HG03342 (cell line): ENCODE measurements around the gene RHOA.
A peak's percentile ranks its signal among the peaks of the same experiment; 100 is the strongest.
"Not testable (repeated sequence)": the region's sequence is repeated elsewhere in the genome, so short reads cannot be mapped to it uniquely, and the experiment has no call there.

Experiments
- ATAC-seq: cut with Tn5 transposase; IDR thresholded peaks from one replicate; pipeline ENCODE4 v1.9.1; 2021; ENCODE audit warnings: mild to moderate bottlenecking, moderate library complexity; ENCODE audit not compliant: unreplicated experiment

Gene RHOA

GRCh38 chr3:49371946-49372345 lies 39.8 kb downstream of the RHOA start:
- no peak for ATAC-seq

GRCh38 chr3:49370585-49371290 lies 41.0 kb downstream of the RHOA start:
- ATAC-seq = no peak

- no peak for ATAC-seq
Measured at GRCh38 chr3:49362561-49362960, 49.2 kb downstream of the RHOA start.

GRCh38 chr3:49359623-49360022 lies 52.2 kb downstream of the RHOA start:
- ATAC-seq = no peak

GRCh38 chr3:49358884-49359225 lies 52.9 kb downstream of the RHOA start:
- ATAC-seq = no peak

- ATAC-seq = peak; percentile 71
Measured at GRCh38 chr3:49358217-49358883, 53.4 kb downstream of the RHOA start, which contains the start of gene GPX1. GPX1 (minus strand) TSS chr3:49358353; CDS start chr3:49358278, 75 bp downstream.

GRCh38 chr3:49357443-49358216 lies 54.1 kb downstream of the RHOA start:
- peak; percentile 23 for ATAC-seq

- ATAC-seq = not testable (repeated sequence)
Measured at GRCh38 chr3:49357095-49357442, 54.7 kb downstream of the RHOA start.

- no peak for ATAC-seq
Measured at GRCh38 chr3:49352890-49353421, 58.8 kb downstream of the RHOA start.

GRCh38 chr3:49352281-49352680 lies 59.5 kb downstream of the RHOA start:
- ATAC-seq = no peak

GRCh38 chr3:49351521-49352011 lies 60.2 kb downstream of the RHOA start:
- ATAC-seq = no peak

GRCh38 chr3:49349348-49350114 lies 62.2 kb downstream of the RHOA start:
- ATAC-seq = no peak

- not testable (repeated sequence) for ATAC-seq
Measured at GRCh38 chr3:49348361-49348760, 63.4 kb downstream of the RHOA start.

GRCh38 chr3:49346797-49347251 lies 65.0 kb downstream of the RHOA start:
- ATAC-seq = no peak

- no peak for ATAC-seq
Measured at GRCh38 chr3:49343163-49343562, 68.6 kb downstream of the RHOA start.

GRCh38 chr3:49341996-49342395 lies 69.8 kb downstream of the RHOA start:
- no peak for ATAC-seq

- peak; percentile 71 for ATAC-seq
Measured at GRCh38 chr3:49339941-49340800, 71.6 kb downstream of the RHOA start, which contains the start of gene USP4. USP4 (minus strand) TSS chr3:49340053; CDS start chr3:49340024, 29 bp downstream.

GRCh38 chr3:49339581-49339940 lies 72.2 kb downstream of the RHOA start:
- peak; percentile 13 for ATAC-seq

- no peak for ATAC-seq
Measured at GRCh38 chr3:49333916-49334633, 77.7 kb downstream of the RHOA start.
